22Rv1 (cell line): ENCODE data around the gene ENSA.

Experiments used
- CTCF ChIP-seq: fragments of 450-650 bp; IDR thresholded peaks from 2 replicates; pipeline ENCODE4 v1.5.1; 2017; ENCODE audit warnings: mild to moderate bottlenecking
- ZFX ChIP-seq: fragments of 450-650 bp; IDR thresholded peaks from 2 replicates; pipeline ENCODE4 v1.6.1; 2017; ENCODE audit warnings: antibody characterized with exemption, borderline replicate concordance

GRCh38 chr1:150674881-150675280, 45.5 kb upstream of the ENSA start:
- TF ChIP-seq CTCF (no peak), ZFX (no peak)
